Femur (tissue), 1 donor: Measurements from ENCODE around the gene ARHGEF28.

Experiments
- DNase-seq: peaks from one replicate; pipeline ENCODE4 v3.0.0-alpha.2; 2017

ARHGEF28 gene

GRCh38 chr5:73947906-73948640 is 322.1 kb downstream of the ARHGEF28 start:
- DNase-seq, result peak; percentile 41

GRCh38 chr5:73948720-73949119 is 322.7 kb downstream of the ARHGEF28 start:
- DNase-seq, result no peak

- no peak for DNase-seq
Observed at GRCh38 chr5:73950441-73950873, 324.5 kb downstream of the ARHGEF28 start.

GRCh38 chr5:73950912-73951430 is 325.0 kb downstream of the ARHGEF28 start:
- no peak for DNase-seq

- no peak for DNase-seq
Observed at GRCh38 chr5:73952872-73953271, 326.9 kb downstream of the ARHGEF28 start.

- no peak for DNase-seq
Observed at GRCh38 chr5:73954381-73954780, 328.4 kb downstream of the ARHGEF28 start.

GRCh38 chr5:73955271-73955846 is 329.4 kb downstream of the ARHGEF28 start:
- no peak for DNase-seq

GRCh38 chr5:73957397-73958001 is 331.5 kb downstream of the ARHGEF28 start:
- DNase-seq, result no peak

GRCh38 chr5:73958037-73958436 is 332.0 kb downstream of the ARHGEF28 start:
- DNase-seq, result no peak

- DNase-seq, result no peak
Observed at GRCh38 chr5:73960023-73960422, 334.0 kb downstream of the ARHGEF28 start.

- DNase-seq, result no peak
Observed at GRCh38 chr5:73960426-73960825, 334.4 kb downstream of the ARHGEF28 start.

GRCh38 chr5:73962801-73963425 is 336.9 kb downstream of the ARHGEF28 start:
- no peak for DNase-seq

GRCh38 chr5:73964352-73964865 is 338.4 kb downstream of the ARHGEF28 start:
- DNase-seq, result no peak

GRCh38 chr5:73966451-73966850 is 340.5 kb downstream of the ARHGEF28 start:
- DNase-seq, result no peak

- DNase-seq, result no peak
Observed at GRCh38 chr5:73967347-73967746, 341.4 kb downstream of the ARHGEF28 start.

GRCh38 chr5:73968246-73968645 is 342.2 kb downstream of the ARHGEF28 start:
- no peak for DNase-seq

GRCh38 chr5:73968729-73969128 is 342.7 kb downstream of the ARHGEF28 start:
- DNase-seq, result peak; percentile 30

GRCh38 chr5:73969195-73970036 is 343.4 kb downstream of the ARHGEF28 start:
- DNase-seq, result no peak

- DNase-seq, result no peak
Observed at GRCh38 chr5:73971326-73971725, 345.3 kb downstream of the ARHGEF28 start.

GRCh38 chr5:73973135-73973534 is 347.1 kb downstream of the ARHGEF28 start:
- DNase-seq, result no peak

GRCh38 chr5:73974871-73975360 is 348.9 kb downstream of the ARHGEF28 start:
- DNase-seq, result no peak

- DNase-seq, result no peak
Observed at GRCh38 chr5:73975845-73976244, 349.8 kb downstream of the ARHGEF28 start.
